Activated T-cell treated with anti-CD3 and anti-CD28 coated beads for 24 hours (primary cell): Measurements from ENCODE around the gene PTCD1.
"Not testable (repeated sequence)": the region's sequence is repeated elsewhere in the genome, so short reads cannot be mapped to it uniquely, and the experiment has no call there.

Source experiments
- DNase-seq: peaks from one replicate; pipeline ENCODE4 v3.0.0-alpha.2; 2020; ENCODE audit warnings: low read depth

The PTCD1 gene

GRCh38 chr7:99448855-99449254, 10.3 kb upstream of the PTCD1 start:
- no peak for DNase-seq

GRCh38 chr7:99447943-99448342, 9.3 kb upstream of the PTCD1 start:
- no peak for DNase-seq

DNA sequence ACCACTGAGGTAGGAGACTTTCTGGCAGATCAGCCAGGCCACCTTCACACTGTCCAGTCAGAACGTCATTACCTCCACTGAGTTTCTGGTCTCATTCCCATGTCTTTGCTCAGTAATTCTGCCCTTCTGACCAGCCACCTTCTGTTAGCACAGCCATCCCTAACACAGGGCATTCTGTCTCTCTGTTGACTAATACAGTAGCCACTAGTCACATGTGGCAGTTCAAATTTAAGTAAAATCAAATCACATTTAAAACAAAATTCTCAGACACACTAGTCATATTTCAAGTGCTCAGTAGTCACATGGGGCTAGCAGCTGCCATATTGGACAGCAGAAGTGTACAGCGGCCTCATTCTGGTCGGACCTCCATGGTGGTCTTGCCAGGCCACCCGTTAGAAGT, 7.5 kb upstream of the PTCD1 start:
- DNase-seq = no peak

GRCh38 chr7:99440195-99440594, 1.6 kb upstream of the PTCD1 start:
- DNase-seq = no peak

DNA sequence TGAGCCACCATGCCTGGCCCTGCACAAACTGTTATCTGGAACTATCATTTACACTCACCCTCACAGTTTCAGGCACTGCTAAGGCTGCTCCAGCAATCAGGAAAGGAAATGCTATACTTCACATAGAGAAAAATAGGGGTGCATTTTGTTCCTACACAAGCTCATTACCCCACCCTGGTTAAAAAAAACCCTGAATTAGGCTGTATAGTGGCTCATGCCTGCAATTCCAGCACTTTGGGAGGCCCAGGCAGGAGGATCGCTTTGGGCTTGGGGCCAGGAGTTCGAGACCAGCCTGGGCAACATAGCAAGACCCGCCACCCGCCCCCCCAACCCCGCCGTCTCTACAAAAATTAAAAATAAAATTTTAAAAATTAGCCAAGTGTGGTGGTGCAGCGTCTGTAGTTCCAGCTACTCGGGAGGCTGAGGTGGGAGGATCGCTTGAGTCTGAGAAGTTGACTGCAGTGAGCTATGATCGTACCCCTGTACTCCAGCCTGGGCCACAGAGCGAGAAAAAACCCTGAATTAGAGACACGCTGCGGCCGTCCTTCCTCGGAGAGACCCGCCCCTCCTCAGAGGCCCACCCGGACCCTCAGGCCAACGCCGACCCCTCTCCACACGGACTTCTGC, 539 bp downstream of the PTCD1 start:
- DNase-seq = no peak

DNA sequence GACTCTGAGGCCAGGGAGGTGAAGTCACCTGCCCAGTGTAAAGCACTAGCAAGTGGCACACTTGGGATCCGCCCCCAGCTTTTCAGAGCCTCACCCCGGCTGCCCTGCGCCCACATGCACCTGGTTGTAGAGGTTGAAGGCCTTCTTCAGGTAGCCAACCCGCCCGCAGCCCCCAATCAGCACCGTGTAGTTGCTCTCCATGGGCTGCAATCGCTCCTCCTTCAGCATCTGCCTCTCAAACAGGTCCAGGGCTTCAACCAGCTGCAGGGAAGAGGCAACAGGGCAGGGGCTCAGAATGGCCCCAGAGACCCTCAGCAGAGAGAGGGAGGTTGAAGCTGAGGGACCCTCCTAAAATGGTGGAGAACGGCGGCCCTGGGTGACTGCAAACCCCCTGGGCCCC, 5.4 kb downstream of the PTCD1 start:
- no peak for DNase-seq

GRCh38 chr7:99431756-99432540, 6.7 kb downstream of the PTCD1 start:
- DNase-seq = not testable (repeated sequence)

DNA sequence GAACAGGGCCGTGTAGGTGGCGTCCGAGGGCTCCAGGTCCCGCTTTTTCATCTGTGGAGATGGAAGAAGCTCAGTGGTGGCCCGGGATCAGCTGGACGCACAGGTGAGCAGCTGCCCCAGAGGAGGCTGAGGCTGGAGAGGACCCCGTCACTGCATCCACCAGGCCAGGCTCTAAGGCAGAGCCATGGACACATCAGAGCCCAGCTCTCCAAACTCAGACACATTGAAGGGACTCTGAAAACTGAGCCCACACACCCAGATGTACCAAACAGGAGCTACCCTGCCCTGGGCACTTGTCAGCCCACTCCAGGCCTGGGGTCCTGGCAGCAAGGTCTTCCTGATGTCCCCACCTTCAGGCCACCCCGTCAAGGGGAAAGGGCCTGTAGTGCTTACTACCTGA, 8.8 kb downstream of the PTCD1 start:
- no peak for DNase-seq

GRCh38 chr7:99428972-99429566, 9.5 kb downstream of the PTCD1 start:
- no peak for DNase-seq

DNA sequence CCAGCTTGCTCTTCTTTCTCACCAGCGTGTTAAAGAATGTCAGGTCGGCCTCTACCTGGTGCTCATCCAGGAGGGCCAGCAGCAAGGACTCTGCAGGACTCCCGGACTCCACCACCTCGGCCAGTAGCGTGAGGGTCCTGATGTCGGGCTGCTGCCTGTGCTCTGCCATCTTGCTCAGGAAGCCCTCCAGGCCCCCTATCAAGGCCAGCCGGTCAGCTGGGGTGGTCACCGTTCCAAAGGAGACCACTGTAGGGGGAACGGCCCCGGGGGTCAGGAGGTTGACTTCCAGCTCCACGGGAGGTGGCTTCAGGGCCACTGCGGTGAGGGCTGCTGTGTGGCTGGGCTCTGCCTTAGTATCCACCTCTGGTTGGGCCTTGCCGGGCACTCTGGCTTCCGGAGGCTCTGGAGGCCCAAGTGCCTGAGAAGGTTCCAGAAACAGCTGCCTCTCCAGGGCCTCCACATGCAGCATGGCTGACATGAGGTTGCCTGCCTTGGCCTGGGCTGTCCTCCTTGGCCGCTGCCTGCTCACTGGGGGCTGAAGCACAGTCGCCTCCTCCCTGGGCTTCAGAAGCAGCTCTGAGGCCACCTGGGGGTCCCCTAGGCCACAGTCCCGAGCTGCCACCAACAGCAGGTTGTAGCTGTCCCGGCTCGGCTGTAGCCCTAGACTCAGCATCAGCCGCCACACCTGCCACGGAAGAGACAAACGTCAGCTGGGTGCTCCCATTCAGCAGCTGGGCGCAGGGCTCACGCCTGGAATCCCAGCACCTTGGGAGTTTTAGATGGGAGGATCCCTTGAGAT, 13.5 kb downstream of the PTCD1 start:
- no peak for DNase-seq

DNA sequence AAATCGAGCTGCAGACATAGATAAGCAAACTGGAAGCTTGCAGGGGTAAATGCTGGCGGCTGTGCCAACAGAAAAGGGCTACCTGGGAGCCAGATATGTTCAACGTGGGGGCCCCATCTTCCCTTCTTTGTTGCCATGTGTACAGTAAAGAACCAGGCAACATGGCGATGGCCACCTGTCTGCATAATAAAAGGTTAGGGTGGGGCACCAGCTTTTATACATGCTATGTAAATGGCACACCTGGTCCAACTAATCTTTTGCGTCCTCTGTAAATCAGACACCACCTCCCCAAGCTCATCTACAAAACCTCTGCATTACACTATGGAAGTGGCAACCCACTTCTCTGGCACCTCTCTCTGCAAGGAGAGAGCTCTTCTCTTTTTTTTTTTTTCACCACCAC, 16.0 kb downstream of the PTCD1 start:
- no peak for DNase-seq

DNA sequence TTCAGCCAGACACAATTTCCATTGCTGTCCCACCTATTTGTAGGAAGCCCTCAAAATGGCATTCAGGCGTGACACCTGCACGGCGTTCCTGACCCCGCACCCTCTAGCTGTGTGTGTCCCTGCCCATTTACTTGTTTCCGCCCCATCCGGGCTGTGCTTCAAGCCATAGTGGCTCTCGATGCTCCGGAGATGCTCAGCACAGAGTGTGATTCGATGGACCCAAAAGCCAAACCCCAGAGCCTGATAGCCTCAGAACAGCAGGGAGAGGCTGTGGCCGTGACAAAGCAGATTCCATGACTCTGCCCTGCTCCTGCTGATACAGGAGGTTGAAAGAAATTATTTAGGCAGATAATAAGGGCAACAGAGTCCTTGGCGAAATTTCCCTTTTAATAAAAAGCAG, 16.4 kb downstream of the PTCD1 start:
- DNase-seq = no peak

GRCh38 chr7:99420986-99421385, 17.6 kb downstream of the PTCD1 start:
- DNase-seq = no peak

GRCh38 chr7:99420213-99420612, 18.4 kb downstream of the PTCD1 start:
- no peak for DNase-seq

DNA sequence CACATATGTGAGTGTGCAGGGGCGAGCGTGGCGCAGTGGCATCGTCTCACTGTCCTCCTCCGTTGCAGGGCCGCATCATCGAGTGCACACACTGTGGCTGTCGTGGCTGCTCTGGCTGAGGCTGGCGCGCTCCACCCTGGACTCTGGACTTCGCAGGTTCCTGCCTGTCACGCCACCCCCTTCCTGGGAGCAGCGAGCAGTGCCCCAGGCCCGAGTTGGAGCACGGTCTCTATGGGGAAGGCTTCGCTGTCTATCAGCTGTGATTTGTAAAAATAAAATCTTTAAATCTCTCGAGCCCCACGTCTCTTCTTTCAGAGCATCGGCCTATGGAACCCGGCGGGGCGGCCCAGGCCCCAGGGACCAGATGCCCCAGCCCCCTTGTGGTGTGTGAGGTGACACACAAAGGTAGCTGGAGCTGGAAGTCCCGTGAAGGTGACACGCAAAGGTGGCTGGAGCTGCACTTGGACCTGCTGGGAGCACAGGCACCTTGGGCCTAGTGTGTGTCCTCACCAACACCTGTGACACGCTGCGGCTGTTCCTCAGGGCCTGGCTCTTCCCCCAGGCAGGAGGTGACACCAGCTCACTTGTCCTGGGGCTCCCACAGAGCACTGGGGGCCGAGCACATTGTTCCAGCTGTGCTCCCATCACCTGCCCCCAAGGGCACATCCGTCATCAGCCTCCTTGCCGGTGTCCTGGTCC, 19.1 kb downstream of the PTCD1 start:
- DNase-seq = no peak

DNA sequence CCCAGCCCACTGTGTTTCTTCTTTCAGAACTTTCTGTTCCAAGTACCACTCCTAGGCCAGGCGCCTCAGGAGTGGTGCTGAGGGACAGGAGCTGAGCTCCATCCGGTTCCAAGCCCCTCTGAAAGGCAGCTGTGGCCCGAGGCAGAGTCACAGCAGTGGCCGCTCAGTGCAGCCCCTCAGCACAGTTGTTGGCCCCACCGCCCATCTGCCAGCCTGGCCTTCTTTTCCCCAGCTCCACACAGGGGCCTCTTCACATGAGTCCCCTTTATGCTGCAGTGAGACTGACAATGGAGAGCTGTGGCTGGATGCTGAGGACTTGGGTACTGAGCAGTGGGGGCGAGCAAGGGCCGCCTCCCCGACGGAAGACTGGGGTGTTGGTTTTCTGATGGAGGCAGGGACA, 20.3 kb downstream of the PTCD1 start:
- DNase-seq = no peak

- not testable (repeated sequence) for DNase-seq
Observed at GRCh38 chr7:99415513-99416127, 23.0 kb downstream of the PTCD1 start.

DNA sequence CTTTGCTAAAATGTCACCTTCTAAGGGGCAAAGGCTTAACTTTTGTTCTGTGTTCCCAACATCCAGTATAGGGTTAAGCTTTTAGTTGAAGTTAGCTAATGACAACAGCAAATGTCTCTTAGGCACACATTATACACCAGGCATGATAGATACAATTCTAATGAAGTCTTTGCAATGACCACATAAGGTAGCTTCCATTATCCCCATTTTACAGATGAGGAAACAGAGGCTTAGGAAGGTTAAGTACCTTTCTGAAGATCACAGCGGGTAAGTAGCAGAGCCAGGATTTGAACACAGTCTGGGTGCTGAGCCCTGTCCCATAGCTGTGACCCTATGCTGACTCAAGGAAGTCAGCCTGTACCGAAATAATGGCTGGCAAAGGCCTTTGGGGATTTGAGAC, 28.0 kb downstream of the PTCD1 start:
- no peak for DNase-seq

GRCh38 chr7:99409806-99410205, 28.8 kb downstream of the PTCD1 start:
- no peak for DNase-seq

GRCh38 chr7:99409192-99409572, 29.4 kb downstream of the PTCD1 start:
- DNase-seq = no peak

DNA sequence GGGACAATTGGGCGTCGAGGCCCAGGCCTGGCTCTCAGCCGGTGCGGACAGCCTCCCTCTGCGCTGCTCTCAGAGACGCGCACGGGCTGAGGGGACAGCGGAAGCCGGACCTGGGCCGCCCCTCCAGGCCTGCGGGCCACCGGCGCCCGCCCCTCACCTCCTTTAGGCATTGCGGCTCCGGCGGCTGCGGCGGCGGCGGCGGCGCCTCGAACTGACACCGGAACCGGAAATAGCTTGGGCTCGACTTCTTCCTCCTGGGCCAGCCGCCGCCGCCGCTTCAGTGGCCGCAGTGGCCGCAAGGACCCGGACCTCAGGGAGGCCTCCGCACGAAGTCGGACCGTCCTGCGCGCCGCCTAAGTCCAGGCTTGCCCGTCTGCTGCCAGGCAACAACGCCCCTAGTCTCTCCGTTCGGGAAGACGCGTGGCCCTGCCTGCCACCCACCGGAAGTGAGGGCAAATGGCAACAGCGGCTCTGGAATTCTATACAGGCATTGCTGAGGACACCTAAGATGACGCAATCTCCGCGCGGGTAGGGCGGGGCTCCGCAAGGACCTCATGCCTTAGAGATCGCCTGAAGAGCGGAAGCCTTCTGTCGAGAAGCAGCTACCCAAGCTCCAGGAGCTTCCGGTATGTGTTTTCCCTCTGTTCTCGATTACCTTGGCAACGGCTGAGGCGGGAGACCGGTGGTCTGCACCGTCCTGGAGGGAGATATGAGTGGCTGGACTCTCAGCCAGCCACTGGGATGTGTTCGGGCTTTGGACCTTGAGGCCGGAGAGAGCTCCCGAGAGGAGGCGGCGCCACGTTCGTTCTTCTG, 30.0 kb downstream of the PTCD1 start, which contains the start of the genes BUD31 and PDAP1:
Gene BUD31, plus strand, starts transcription at position 591 of the 813 bp plus-strand sequence. CDS start 2,124 bp downstream, outside the sequence.
Gene PDAP1, minus strand, starts transcription at position 219 of the 813 bp plus-strand sequence. Its CDS starts 49 bp downstream, at position 170.
- peak; percentile 92 for DNase-seq
